Measurements from ENCODE around the gene PUSL1.

DNA sequence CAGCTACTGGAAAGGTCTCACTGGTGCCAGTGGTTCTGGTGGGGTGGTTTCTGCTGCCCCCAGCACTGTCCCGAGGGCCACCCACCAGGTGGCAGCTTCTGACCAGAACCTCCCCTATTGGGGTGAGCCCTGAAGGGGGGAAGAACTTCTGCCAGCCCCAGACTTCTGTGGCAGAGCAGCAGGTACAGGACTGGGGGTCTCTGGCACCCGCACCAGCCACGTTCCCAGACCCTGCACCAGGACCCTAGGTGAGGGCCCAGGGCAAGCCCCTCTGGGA, 1.6 kb downstream of the PUSL1 start:
- TF ChIP-seq, protein P1, sequence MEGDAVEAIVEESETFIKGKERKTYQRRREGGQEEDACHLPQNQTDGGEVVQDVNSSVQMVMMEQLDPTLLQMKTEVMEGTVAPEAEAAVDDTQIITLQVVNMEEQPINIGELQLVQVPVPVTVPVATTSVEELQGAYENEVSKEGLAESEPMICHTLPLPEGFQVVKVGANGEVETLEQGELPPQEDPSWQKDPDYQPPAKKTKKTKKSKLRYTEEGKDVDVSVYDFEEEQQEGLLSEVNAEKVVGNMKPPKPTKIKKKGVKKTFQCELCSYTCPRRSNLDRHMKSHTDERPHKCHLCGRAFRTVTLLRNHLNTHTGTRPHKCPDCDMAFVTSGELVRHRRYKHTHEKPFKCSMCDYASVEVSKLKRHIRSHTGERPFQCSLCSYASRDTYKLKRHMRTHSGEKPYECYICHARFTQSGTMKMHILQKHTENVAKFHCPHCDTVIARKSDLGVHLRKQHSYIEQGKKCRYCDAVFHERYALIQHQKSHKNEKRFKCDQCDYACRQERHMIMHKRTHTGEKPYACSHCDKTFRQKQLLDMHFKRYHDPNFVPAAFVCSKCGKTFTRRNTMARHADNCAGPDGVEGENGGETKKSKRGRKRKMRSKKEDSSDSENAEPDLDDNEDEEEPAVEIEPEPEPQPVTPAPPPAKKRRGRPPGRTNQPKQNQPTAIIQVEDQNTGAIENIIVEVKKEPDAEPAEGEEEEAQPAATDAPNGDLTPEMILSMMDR (conservative IDR thresholded peaks at IDR 0.05; ENCODE audit: low read depth, low read length), result no peak
- no peak for TF ChIP-seq EZH2 (IDR thresholded peaks at IDR 0.05; ENCODE audit: borderline replicate concordance, low read depth, low read length, poor library complexity, severe bottlenecking)
